NCI-H524 treated with DMSO at 0.1 percent for 48 hours (cell line): ENCODE data around the gene STXBP5L.
"Not testable (repeated sequence)": the region's sequence is repeated elsewhere in the genome, so short reads cannot be mapped to it uniquely, and the experiment has no call there.

ENCODE experiments used
- DNase-seq: peaks from one replicate; lab custom pipeline; 2025; lab: John Stamatoyannopoulos, UW

STXBP5L gene

DNA sequence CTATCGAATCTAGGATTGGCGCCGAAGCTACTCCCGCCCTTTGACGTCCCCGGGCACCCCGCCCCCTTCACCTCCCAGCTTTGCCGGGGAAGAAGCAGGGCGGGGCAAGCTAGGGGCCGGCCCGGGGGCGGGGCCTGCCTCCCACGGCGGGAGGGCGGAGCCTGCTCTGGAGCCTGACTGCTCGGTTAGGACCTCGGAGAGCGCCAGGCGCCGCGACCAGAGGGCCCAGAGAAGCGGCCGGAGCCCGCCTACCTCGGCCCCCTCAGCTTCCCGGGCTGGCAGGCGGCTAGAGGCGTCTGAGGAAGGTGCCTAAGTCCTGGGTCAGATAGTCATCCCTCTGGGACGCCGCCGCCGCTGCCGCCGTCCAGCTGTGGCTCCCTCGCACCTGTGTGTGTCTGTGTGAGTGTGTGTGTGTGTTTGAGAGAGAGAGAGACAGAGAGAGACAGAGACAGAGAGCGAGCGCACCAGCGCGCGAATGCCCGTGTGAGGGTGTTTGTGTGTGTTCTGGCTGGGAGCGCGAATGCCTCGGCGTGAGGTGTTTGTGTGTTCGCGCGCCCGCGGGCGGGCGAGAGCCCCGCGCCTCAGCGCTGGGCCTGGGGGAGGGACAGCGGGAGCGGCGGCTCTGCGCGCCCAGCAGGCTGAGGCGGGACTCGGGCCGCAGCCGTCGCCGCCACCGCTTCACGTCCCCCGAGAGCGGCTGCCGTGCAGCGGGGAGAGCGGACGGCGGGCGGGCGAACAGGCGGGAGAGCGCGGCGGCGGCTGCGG, at the start of gene STXBP5L:
STXBP5L (plus strand) TSS at position 176 of the 765 bp plus-strand sequence. CDS start 1,374 bp downstream, outside the sequence.
- no peak for DNase-seq

DNA sequence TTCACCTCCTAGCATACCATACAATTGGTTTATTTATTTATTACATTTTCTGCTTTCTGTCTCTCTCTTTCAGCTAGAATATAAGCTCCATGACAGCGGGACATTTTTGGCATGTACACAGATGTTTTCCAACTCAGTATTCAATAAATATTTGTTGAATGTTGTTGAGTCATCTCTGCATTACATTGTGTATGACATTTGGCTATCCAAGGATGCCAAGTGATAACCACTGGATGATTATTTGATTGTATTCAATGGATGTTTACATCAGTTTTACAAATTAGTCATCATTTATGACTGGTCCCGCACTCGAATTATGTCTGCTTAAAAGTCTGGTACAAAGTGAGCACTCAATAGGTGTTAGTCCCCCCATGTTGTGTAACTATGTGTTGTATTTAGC, 49.5 kb upstream of the STXBP5L start:
- DNase-seq, result no peak

DNA sequence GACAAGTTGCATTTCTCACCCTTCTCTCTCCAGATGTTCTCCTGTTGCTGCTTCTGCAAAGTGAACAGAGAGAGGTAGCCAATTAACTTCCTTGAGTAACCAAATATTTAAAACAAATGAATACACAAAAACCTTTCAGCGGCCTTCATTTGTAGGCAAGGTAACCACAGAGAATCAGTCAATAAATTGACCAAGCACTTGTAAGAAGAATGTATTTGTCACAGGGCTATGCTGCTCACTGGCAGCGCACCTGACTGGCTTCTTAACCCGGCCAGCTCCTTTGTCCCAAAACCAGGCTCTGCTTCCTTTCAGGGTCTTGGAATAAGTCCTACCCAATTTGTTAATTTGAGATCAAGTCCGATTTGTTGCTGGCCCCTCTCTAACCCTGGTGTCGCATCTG, 43.5 kb upstream of the STXBP5L start:
- DNase-seq, result no peak

DNA sequence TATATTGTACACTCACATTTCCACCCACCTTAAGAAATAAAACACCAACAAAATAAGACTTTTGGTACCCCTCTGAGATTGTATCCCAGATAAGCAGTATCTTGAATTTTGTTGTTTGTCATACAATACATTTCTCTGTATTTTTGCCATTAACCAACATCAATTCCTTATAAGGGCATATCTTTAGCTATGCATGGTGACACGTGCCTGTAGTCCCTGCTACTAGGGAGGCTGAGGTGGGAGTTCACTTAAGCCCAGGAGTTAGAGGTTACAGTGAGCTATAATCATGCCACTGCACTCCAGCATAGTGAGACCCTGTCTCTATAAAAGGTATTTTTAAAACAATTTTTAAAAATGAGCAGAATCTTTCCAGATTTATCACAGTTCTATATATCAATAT, 32.5 kb upstream of the STXBP5L start:
- no peak for DNase-seq

DNA sequence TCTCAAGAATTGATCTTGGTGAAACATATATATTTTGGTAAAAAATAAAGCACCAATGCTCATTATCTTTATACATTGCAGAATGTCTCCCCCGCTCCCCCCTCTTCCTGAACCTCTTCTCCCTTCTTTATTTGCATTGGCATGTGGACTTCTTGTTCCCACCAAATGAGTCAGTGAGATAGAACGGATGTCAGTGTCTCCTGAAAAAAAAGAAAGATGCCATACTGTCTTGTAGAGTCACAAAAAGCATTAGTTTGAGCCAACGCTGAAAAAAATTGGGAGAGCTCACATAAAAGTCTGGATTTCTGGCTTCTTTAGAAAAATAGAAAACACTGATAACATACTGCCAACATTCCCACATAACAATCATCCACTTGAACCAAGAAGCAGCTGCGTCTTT, 32.0 kb upstream of the STXBP5L start:
- no peak for DNase-seq

DNA sequence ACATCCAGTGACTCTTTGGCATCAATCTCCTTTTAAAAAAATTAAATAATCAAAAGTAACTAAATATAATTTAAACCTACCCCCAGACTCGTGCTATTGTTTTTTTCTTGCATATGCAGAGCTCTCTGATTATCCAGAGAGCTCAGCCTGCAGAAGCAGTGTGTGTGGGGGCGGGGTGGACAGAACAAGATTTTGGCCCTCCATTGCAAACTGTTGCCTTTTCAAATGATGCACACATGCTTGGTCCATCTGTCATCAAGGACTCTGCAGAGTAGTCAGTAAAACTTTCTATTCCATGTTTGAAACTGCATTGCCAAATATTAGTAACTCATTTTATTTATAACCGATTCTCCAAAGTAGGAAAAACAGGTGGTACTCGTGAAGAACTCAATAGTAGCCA, 28.6 kb upstream of the STXBP5L start:
- DNase-seq, result no peak

DNA sequence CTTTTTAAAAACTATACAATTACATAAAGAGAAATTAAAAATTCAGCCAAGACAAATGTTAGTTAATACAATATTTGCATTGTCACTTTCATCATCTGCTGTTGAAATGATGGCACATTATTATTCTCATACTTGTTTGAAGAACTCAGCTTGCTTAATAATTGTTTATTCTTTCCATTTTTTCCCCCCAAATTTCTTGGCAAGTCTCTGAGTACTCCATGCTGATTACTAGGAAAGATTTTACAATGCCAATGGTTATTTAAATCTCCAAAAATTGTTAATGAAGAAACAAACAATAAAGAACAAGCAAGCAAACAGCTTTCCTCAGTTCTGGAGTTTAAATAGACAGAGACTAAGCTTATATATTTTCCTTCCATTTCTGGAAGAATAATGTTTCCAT, 15.1 kb upstream of the STXBP5L start:
- no peak for DNase-seq

DNA sequence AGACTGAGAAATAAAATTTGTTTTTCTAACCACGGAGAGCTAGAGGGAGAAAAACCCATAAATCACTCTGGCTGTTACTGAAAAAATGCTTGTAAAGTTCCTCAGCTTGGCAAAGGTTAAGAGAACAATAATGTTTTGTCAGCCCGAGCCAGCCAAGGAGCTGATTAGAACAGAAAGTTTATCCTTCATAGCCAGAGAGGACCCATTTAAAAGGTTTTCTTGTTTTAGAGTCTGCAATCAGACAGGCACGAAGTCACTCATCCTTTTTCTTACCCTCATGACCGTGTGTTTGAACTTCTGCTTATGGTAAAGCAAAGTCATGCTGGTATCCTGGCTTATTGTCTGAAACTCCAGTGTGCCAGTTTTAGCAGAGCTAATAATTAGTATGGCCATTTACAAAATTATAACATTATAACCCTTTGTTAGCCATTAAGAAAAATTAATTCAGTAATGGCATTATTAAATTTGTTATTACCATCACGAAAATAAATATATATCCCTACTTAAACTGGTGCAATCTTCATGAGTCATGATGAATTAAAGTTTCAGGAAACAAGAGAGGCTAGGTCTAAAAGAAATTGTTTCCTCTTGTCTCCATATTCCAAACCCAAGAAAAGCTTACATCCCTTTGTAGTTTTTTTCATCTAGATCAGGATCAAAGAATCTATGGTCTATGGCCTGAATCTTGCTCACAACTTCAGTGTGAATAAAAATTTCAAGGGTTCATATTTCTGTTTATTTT, 13.5 kb upstream of the STXBP5L start:
- DNase-seq, result no peak

DNA sequence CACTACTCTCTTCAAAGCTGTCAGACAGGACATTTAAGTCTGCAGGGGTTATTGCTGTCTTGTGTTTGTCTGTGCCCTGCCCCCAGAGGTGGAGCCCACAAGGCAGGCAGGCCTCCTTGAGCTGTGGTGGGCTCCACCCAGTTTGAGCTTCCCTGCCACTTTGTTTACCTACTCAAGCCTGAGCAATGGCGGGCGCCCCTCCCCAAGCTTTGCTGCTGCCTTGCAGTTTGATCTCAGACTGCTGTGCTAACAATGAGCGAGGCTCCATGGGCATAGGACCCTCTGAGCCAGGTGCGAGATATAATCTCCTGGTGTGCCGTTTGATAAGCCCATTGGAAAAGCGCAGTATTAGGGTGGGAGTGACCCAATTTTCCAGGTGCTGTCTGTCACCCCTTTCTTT, 6.3 kb upstream of the STXBP5L start:
- not testable (repeated sequence) for DNase-seq

DNA sequence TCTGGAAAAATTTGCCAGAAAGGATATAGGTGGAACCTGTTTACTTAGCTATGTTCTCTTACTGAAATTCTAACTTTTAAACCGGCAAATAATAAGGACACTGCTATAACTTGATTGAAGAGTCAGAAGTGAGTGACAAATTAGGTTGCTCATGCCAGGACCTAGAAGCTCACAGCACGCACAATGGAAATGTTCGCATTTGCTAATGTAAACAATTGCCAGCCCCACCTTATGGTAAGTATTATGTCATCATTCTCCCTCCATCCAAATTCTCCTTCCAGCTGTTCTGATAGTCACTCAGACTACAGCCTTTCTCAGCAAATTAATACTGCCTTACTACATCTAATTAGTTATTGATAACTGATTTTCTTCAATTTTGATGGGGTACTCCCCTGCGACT, 4.8 kb upstream of the STXBP5L start:
- DNase-seq, result no peak

DNA sequence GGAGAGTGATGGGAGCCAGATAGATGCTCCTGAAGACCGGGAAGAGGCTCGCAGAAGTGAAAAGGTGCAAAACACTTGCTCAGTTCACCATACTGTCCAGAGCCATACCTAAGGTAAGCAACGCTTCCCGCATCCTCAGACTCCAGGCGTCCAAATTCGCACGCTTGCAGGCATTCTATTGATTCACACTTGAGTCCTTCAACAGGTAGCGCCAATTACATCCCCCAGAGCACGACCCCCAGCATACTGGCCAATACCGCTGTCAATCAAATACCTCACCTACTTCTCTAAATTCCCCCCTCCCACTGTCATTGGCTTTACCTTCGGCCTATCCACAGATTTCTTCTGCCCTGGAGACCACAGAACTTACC, 361 bp upstream of the STXBP5L start:
- peak; percentile 100 for DNase-seq

DNA sequence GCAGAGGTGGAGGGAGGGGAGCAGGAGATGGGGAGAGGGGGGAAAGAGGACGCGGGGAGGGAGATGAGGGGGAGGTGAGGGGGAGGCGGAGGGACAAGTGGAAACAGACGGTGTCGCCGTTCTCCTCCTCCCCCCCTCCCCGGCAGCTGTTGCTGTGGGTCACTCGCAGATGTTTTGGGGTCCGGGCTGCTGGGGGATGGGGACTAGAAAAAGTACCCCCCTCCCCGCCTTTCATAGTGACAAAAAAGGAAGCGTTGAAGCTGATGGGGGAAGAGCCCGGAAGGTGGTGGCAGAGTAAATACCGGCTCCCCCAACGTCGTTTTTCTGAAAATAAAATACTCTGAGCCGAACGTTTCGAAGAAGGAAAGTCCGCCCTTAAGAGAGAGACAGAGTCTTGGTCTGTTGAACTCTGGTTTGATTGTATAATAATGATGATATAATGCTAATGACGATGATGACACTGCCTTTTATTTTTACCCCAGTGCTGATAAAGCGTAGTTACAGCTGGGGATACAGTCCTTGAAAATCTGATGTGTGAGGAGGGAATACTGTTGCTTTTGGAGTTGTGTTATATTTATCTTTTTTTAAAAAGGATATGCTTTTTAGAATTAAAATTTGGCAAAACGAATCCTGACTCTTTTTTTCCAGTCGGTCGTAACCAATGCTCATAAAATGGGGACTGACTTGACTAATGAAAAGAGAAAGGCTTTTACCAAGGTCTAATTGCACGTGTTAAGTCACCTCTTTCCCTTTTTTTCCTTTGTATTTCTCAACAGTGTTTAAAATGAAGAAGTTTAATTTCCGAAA, 993 bp downstream of the STXBP5L start:
- peak; percentile 42 for DNase-seq

DNA sequence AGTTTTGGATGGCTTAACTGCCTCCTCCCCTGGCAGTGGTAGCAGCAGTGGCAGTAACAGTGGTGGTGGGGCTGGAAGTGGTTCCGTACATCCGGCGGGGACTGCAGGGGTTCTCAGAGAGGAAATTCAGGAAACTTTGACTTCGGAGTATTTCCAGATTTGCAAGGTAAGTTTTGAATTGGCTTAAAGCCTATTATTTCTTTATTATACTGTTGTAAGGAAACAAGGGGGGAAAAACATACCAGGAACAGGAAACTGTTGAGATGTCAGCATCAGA, 1.5 kb downstream of the STXBP5L start:
- no peak for DNase-seq

DNA sequence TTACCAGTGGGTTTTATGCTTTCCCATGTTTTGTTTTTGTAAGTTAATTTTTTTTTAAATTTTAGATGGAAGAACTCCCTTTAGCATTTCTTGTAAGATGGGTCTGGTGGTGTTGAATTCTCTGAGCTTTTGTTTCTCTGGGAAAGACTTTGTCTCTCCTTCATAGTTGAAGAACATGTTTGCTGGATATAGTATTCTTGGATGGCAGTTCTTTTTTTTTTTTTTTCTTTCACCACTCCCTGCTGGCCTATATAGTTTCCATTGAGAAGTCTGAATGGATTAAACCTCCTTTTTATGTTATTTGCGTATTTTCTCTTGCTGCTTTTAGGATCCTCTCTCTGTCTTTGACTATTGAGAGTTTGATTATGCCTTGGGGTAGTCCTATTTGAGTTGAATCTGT, 18.1 kb downstream of the STXBP5L start:
- DNase-seq, result no peak

DNA sequence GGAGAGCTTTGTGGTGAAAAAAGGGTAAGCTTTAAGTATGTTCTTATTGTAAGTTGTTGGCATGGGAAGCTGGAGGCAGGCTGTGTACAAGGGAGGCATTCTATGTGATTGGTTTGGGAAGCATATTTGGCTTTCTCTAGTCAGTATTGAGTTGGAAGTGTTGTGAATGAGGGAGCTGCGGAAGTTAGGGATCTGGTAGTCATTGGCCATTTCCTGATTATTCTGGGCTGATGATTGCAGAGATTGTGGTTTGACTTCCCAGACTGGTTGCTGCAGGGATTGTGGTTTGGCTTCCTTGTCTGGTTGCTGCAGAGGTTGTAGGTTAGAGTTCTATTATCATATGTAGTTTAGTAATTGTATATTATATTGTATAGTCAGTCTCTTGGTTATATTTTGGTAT, 21.0 kb downstream of the STXBP5L start:
- no peak for DNase-seq

DNA sequence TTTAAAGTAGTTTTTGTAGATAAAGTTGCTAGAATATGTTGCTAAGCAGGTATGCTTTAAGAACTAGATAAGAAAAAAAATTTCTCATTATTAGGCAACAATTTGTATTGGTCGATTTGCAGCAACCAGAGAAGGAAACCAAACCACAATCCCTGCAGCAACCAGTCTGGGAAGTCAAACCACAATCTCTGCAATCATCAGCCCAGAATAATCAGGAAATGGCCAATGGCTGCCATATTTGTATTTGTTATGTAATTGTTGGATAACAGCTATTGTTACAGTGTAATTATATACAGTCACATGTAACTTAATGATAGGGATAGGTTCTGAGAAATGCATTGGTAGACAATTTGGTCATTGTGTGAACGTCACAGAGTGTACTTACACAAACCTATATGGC, 23.6 kb downstream of the STXBP5L start:
- no peak for DNase-seq

DNA sequence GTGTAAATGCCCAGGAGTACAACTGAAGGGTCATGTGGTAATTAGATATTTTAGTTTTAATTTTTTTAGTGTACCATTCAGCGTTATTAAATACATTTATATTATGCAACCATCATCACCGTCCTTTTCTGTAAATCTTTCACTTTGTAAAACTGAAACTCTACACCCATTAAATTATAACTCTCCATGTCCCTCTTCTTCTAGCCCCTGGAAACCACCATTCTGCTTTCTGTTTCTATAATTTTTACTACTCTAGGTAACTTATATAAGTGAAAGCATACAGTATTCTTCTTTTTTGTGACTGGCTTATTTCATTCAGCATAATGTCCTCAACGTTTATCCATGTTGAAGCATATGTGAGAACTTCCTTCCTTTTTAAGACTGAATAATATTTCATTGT, 48.1 kb downstream of the STXBP5L start:
- no peak for DNase-seq

DNA sequence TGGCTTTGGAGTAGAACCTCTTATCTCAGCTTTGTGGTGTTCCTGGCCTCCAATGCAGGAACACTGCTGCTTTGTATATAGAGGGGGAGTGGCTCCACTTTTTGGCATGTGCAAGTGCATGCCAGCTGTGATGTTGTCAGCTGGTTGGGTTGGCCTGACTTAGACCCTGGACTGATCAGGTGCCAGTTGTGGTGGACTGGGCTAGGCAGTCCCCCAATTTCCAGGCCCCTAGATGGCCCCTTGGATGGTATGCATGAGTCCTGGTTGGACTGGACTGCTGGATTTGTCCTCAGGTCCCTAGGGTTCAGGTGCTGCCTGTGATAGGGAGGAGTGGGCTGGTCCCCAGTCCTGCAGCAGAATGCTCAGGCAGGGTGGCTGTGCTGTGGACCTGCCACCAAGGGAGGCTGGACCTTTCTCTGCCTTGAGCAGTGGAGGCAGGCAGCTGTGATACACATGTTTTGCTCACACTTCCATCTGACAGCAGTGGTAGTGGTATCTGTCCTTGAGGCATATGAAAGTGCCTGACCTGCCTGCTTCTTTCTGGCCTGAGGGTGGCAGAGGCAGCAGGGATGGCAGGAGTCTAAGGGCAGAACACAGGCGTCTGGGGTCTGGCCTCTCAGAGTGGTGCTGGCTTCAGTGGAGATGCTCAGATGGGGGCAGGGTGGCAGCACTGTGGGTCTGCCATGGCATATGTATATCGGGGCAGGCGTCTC, 74.8 kb downstream of the STXBP5L start:
- no peak for DNase-seq

DNA sequence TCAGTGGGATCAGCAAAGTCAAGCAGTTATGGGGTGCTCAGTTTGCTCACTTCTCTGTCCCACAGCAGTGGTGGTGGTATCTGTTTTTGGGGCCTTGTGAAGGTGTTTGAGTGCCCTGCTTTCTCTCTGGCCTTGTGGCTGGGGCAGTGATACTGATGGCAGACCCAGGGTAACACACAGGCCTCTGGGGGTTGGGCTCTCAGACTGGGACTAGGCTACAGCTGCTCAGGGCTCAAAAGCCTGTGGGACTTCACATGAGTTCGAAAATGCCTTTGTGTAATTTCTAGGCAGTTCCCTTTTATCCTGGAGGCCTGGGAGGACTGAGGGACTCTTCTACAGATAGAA, 75.3 kb downstream of the STXBP5L start:
- DNase-seq, result no peak

DNA sequence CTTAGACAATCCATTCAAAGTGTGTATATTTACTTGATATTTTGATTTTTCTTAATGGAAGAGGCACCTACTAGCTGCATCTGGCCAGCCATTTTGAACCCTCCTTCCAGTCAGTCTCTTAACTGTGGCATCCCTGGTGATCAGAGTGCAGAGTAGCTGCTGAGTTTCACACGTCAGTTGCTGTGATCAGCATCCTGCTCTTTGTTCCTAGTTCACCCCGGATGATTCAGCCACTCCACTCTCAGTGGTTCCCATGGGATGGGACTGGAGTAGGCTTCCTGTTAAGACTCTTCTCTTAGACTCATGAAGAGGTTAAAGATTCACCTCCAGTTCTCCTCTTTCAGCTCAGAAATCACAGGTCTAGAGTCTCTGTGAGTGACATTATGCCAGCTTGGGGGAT, 75.8 kb downstream of the STXBP5L start:
- no peak for DNase-seq

DNA sequence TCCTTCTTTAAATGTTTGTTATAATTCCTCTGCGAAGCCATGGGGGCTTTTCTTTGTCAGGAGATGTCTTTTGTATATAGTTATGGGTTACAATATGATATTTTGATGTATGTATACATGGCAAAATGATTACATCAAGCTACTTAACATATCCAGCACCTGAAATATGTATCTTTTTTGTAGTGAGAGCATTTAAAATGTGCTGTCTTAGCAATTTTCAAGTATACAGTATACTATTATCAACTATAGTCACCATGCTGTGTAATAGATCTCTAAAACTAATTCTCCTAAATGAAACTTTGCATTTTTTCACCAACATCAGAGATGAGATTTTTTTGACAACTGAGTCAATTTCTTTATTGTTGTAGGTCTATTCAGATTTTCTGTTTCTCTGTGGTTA, 77.2 kb downstream of the STXBP5L start:
- no peak for DNase-seq

DNA sequence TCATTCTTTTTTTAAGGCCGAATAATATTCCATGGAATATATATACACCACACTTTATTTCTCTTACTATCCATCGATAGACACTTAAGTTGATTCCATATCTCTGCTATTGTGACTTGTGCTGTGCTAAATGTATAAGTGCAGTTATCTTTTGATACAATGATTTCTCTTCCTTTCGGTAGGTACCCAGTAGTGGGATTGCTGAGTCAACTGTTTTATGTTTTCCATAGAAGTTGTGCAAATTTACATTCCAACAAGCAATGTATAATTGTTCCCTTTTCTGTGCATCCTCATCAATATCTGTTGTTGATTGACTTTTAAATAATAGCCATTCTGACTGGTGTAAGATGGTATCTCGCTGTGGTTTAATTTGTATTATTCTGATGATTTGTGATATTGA, 81.0 kb downstream of the STXBP5L start:
- no peak for DNase-seq

DNA sequence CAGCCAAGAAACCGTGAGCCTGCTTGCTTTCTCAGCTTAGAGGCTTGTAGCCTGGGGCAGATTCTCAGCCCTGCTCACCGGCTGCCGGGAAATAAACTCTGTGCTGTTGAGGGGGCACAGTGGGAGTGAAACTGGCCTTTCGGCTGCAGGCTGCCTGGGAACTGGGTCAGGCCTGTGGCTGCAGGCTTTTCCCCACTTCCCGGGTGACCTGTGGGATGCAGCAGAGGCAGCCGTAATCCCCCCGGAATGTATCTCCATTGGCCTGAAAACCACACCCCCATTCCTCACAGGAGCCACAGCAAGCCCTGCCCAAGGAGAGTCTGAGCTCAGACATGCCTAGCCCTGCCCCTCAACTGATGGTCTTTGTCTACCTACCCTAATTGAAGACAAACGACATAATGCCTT, 110.9 kb downstream of the STXBP5L start:
- DNase-seq, result no peak
